GM12878 (cell line): Measurements from ENCODE around the gene CC2D2B. TPM values are rescaled to one million over a fixed set of nuclear protein-coding genes. Genes with fewer than 3 reads are reported as not detected.

ENCODE experiments used
- ATAC-seq: fragments of 200-7000 bp; cut with Tn5 transposase; 3 replicates; pipeline ENCODE4 v1.9.1; 2020; ENCODE audit warnings: mild to moderate bottlenecking, moderate library complexity
- BruUV-seq: library from RNA; stranded (reverse); fragments of 400-500 nt; replicated peaks from 2 replicates; lab custom pipeline; 2021; lab: Mats Ljungman, UMichigan
- CTCF ChIA-PET: fragments of 300-600 bp; sonication (Branson Sonifier 250); formaldehyde crosslinking; extraction: SDS; loops from one replicate; lab custom pipeline; 2021; ENCODE audit warnings: inconsistent platforms; lab: Yijun Ruan, JAX
- POLR2A ChIA-PET: fragments of 350-600 bp; formaldehyde crosslinking; extraction: SDS; loops from one replicate; lab custom pipeline; 2021; ENCODE audit warnings: inconsistent platforms; lab: Charles Lee
- RAD21 ChIA-PET: fragments of 300-600 bp; sonication (Branson Sonifier 250); formaldehyde crosslinking; loops from one replicate; lab custom pipeline; 2023; ENCODE audit warnings: antibody characterized with exemption; ENCODE audit not compliant: unreplicated experiment; lab: Charles Lee
- SMC1A ChIA-PET: fragments of 300-600 bp; sonication (Branson Sonifier 250); formaldehyde crosslinking; loops from one replicate; lab custom pipeline; 2023; ENCODE audit not compliant: unreplicated experiment, uncharacterized antibody; lab: Charles Lee
- DNase-seq: peaks from one replicate; pipeline ENCODE4 v3.0.0-alpha.2; 2011; ENCODE audit warnings: low read depth, low spot score
- FAIRE-seq: peaks from 3 replicates; lab custom pipeline; 2011; peaks lifted over from hg19 to GRCh38; lab: Jason Lieb, UNC
- H2AFZ ChIP-seq: 2 replicates; pipeline ENCODE4 v1.6.0; 2011; ENCODE audit warnings: low read depth, low read length, control low read depth; ENCODE audit not compliant: control insufficient read depth
- H3K27ac ChIP-seq: 2 replicates; pipeline ENCODE4 v1.5.1; 2011; ENCODE audit warnings: control low read depth; ENCODE audit not compliant: control insufficient read depth, insufficient read depth
- H3K27me3 ChIP-seq, 2 experiments: replicated peaks in 1 of 2; 2 replicates each; pipeline versions ENCODE4 v1.6.0 to v1.6.1; 2011; ENCODE audit warnings: low read length in 1 of 2; ENCODE audit not compliant: control insufficient read depth in 2 of 2, insufficient read depth in 2 of 2
- H3K36me3 ChIP-seq, 2 experiments: 2 replicates each; pipeline ENCODE4 v1.5.1; 2011; ENCODE audit warnings: low read length in 1 of 2; ENCODE audit not compliant: control insufficient read depth in 2 of 2, insufficient read depth in 2 of 2
- H3K4me1 ChIP-seq: 2 replicates; pipeline ENCODE4 v1.6.1; 2011; ENCODE audit warnings: mild to moderate bottlenecking, low read length, moderate library complexity, mixed read lengths; ENCODE audit not compliant: control insufficient read depth, insufficient read depth
- H3K4me2 ChIP-seq: 2 replicates; pipeline ENCODE4 v1.6.0; 2011; ENCODE audit warnings: control low read depth; ENCODE audit not compliant: control insufficient read depth, insufficient read depth
- H3K4me3 ChIP-seq: fragments of 200-600 bp; sonication (generic); 2 replicates; pipeline ENCODE4 v1.5.1; 2016
- H3K79me2 ChIP-seq: 2 replicates; pipeline ENCODE4 v1.6.0; 2011; ENCODE audit warnings: low read length; ENCODE audit not compliant: control insufficient read depth, insufficient read depth
- H3K9ac ChIP-seq: 2 replicates; pipeline ENCODE4 v1.8.0; 2011; ENCODE audit warnings: low read length, control low read depth, mixed read lengths; ENCODE audit not compliant: control insufficient read depth, insufficient read depth
- H3K9me3 ChIP-seq: replicated peaks from 3 replicates; pipeline ENCODE4 v1.5.1; 2011; ENCODE audit warnings: mild to moderate bottlenecking, low read length; ENCODE audit not compliant: control insufficient read depth, insufficient read depth
- H4K20me1 ChIP-seq: 2 replicates; pipeline ENCODE4 v1.6.0; 2011; ENCODE audit not compliant: control insufficient read depth, insufficient read depth
- ATF7 ChIP-seq: fragments of 450-650 bp; IDR thresholded peaks from 2 replicates; pipeline ENCODE4 v1.6.1; 2016; ENCODE audit warnings: low read depth, mild to moderate bottlenecking
- FOXM1 ChIP-seq: IDR thresholded peaks from 2 replicates; pipeline ENCODE4 v1.6.1; 2012; ENCODE audit warnings: low read depth, mild to moderate bottlenecking, inconsistent platforms, low read length, moderate library complexity
- IRF3 ChIP-seq: fragments of 450-650 bp; IDR thresholded peaks from 2 replicates; pipeline ENCODE4 v1.6.1; 2014; ENCODE audit warnings: mild to moderate bottlenecking
- KLF5 ChIP-seq: fragments of 450-650 bp; IDR thresholded peaks from 2 replicates; pipeline ENCODE4 v1.6.1; 2014; ENCODE audit warnings: mild to moderate bottlenecking; ENCODE audit not compliant: partially characterized antibody
- MLLT1 ChIP-seq: fragments of 450-650 bp; IDR thresholded peaks from 2 replicates; pipeline ENCODE4 v1.6.1; 2016; ENCODE audit warnings: mild to moderate bottlenecking
- NFXL1 ChIP-seq: fragments of 450-650 bp; IDR thresholded peaks from 2 replicates; pipeline ENCODE4 v1.6.1; 2017; ENCODE audit warnings: antibody characterized with exemption, mild to moderate bottlenecking, borderline replicate concordance
- POU2F2 ChIP-seq: IDR thresholded peaks from 3 replicates; pipeline ENCODE4 v1.6.1; 2011; ENCODE audit warnings: low read depth, mild to moderate bottlenecking, low read length, borderline replicate concordance
- SRF ChIP-seq, 2 experiments: IDR thresholded peaks; 2 replicates each; pipeline ENCODE4 v1.6.1; 2011; ENCODE audit warnings: low read depth in 2 of 2, low read length in 2 of 2, mild to moderate bottlenecking in 1 of 2, moderate library complexity in 1 of 2
- ZBTB33 ChIP-seq: fragments of 450-650 bp; IDR thresholded peaks from 2 replicates; pipeline ENCODE4 v1.6.1; 2017; ENCODE audit warnings: mild to moderate bottlenecking
- WGBS: methylation state at CpG from one replicate; pipeline ENCODE4 v1.1.6; 2016; ENCODE audit warnings: low lambda C conversion rate; ENCODE audit not compliant: insufficient replicate concordance, insufficient coverage; ENCODE audit errors: missing lambda C conversion rate; 5-methylcytosine and 5-hydroxymethylcytosine counted together
- in situ Hi-C: fragments of 300-500 bp; cut with MboI; formaldehyde crosslinking; loops from 9 replicates; pipeline ENCODE4 v1.14.3; 2018; ENCODE audit warnings: mixed read lengths
- intact Hi-C: fragments of 100-400 bp; cut with micrococcal nuclease; formaldehyde crosslinking; loops from one replicate; pipeline ENCODE4 v1.14.2; 2022; ENCODE audit not compliant: unreplicated experiment
- polyA plus RNA-seq, 11 experiments: library from polyadenylated mRNA; depleted of rRNA in 4 of 11; unstranded in 6 of 11; stranded (reverse) in 5 of 11; fragments of >200 nt; fragmentation: Nextera tagmentation in 4 of 11; fragmentation: Illumina TruSeq in 1 of 11; extraction: Ambion mirVana in 4 of 11; extraction: Trizol in 1 of 11; gene quantifications; 1 replicate in 1 of 11; 2 replicates in 10 of 11; pipeline versions ENCODE4 v1.2.1 to v1.2.3, GENCODE V29; 2011 to 2016; ENCODE audit warnings: inconsistent platforms in 2 of 11, missing spikeins in 2 of 11, low read depth in 1 of 11
- total RNA-seq, 4 experiments: library from RNA; depleted of rRNA in 3 of 4; stranded (reverse); fragments of >200 nt in 3 of 4; fragmentation: Illumina TruSeq in 1 of 4; extraction: Trizol in 1 of 4; gene quantifications; 2 replicates each; pipeline versions ENCODE4 v1.2.1 to v1.2.3, GENCODE V29; 2013 to 2021
- TF ChIP-seq, protein P1 (sequence below): IDR thresholded peaks from 2 replicates; pipeline ENCODE4 v1.6.1; 2012; ENCODE audit warnings: mild to moderate bottlenecking, low read depth, low read length
- TF ChIP-seq, protein P2 (sequence below): fragments of 450-650 bp; IDR thresholded peaks from 2 replicates; pipeline ENCODE4 v1.6.1; 2016; ENCODE audit warnings: mild to moderate bottlenecking, moderate library complexity, borderline replicate concordance

The CC2D2B gene
- total and polyA plus RNA-seq, 10 of the 15 experiments (the other 5 are each of a cell fraction or from before 2014, with no cell fraction given), result 0.42 to 2.8 (median 0.78) TPM

GRCh38 chr10:96075977-96076376, 168.2 kb downstream of the CC2D2B start:
- in situ Hi-C loops (no loop called here), intact Hi-C loops (no loop called here)
- H3K36me3 ChIP-seq, result no peaks in the 10 kb centered on the region
- FAIRE-seq, result no peak
- no TSS peak for BruUV-seq
- CTCF ChIA-PET, result interaction anchor here (0.7 to 2.8 kb wide), 5 partner anchors 12 to 264 kb away, joined by 3 to 10 read pairs (median 4); no protein-coding TSS in a partner anchor
- no peak for DNase-seq
- RAD21 ChIA-PET, result interaction anchor here (1.0 kb wide), 1 partner anchor 15 kb away, joined by 3 read pairs; no protein-coding TSS in a partner anchor
- no peaks in the 10 kb centered on the region for H3K4me1 ChIP-seq
- no peak overlapping the region for H3K9ac ChIP-seq
- POLR2A ChIA-PET, result no interaction called here
- H3K79me2 ChIP-seq, result no peaks in the 10 kb centered on the region
- ATAC-seq, result no peak
- H2AFZ ChIP-seq, result no peak overlapping the region
- no peak overlapping the region for H3K27ac ChIP-seq
- 76% methylated on average over 2 of the region's 2 CpGs for WGBS
- SMC1A ChIA-PET, result interaction anchor here (0.8 to 1.8 kb wide), 3 partner anchors 15 to 58 kb away, joined by 3 to 5 read pairs (median 3); no protein-coding TSS in a partner anchor
- H3K4me2 ChIP-seq, result no peak overlapping the region
- H3K27me3 ChIP-seq, result no peaks in the 10 kb centered on the region
- H3K9me3 ChIP-seq, result no peaks in the 10 kb centered on the region
- H3K4me3 ChIP-seq, result no peak overlapping the region
- no peaks in the 10 kb centered on the region for H4K20me1 ChIP-seq
- TF ChIP-seq ATF7 (no peak), SRF (IDR thresholded peaks at IDR 0.05; ENCODE audit: low read depth in 2 of 2, low read length in 2 of 2) (no peak), FOXM1 (no peak), NFXL1 (no peak), ZBTB33 (no peak), MLLT1 (no peak), KLF5 (no peak), POU2F2 (no peak), IRF3 (no peak)
- TF ChIP-seq, protein P1, sequence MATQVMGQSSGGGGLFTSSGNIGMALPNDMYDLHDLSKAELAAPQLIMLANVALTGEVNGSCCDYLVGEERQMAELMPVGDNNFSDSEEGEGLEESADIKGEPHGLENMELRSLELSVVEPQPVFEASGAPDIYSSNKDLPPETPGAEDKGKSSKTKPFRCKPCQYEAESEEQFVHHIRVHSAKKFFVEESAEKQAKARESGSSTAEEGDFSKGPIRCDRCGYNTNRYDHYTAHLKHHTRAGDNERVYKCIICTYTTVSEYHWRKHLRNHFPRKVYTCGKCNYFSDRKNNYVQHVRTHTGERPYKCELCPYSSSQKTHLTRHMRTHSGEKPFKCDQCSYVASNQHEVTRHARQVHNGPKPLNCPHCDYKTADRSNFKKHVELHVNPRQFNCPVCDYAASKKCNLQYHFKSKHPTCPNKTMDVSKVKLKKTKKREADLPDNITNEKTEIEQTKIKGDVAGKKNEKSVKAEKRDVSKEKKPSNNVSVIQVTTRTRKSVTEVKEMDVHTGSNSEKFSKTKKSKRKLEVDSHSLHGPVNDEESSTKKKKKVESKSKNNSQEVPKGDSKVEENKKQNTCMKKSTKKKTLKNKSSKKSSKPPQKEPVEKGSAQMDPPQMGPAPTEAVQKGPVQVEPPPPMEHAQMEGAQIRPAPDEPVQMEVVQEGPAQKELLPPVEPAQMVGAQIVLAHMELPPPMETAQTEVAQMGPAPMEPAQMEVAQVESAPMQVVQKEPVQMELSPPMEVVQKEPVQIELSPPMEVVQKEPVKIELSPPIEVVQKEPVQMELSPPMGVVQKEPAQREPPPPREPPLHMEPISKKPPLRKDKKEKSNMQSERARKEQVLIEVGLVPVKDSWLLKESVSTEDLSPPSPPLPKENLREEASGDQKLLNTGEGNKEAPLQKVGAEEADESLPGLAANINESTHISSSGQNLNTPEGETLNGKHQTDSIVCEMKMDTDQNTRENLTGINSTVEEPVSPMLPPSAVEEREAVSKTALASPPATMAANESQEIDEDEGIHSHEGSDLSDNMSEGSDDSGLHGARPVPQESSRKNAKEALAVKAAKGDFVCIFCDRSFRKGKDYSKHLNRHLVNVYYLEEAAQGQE, result no peak
- TF ChIP-seq, protein P2, sequence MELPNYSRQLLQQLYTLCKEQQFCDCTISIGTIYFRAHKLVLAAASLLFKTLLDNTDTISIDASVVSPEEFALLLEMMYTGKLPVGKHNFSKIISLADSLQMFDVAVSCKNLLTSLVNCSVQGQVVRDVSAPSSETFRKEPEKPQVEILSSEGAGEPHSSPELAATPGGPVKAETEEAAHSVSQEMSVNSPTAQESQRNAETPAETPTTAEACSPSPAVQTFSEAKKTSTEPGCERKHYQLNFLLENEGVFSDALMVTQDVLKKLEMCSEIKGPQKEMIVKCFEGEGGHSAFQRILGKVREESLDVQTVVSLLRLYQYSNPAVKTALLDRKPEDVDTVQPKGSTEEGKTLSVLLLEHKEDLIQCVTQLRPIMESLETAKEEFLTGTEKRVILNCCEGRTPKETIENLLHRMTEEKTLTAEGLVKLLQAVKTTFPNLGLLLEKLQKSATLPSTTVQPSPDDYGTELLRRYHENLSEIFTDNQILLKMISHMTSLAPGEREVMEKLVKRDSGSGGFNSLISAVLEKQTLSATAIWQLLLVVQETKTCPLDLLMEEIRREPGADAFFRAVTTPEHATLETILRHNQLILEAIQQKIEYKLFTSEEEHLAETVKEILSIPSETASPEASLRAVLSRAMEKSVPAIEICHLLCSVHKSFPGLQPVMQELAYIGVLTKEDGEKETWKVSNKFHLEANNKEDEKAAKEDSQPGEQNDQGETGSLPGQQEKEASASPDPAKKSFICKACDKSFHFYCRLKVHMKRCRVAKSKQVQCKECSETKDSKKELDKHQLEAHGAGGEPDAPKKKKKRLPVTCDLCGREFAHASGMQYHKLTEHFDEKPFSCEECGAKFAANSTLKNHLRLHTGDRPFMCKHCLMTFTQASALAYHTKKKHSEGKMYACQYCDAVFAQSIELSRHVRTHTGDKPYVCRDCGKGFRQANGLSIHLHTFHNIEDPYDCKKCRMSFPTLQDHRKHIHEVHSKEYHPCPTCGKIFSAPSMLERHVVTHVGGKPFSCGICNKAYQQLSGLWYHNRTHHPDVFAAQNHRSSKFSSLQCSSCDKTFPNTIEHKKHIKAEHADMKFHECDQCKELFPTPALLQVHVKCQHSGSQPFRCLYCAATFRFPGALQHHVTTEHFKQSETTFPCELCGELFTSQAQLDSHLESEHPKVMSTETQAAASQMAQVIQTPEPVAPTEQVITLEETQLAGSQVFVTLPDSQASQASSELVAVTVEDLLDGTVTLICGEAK, result no peak
